ENCODE data around the gene CCDC178. TPM values are rescaled to one million over a fixed set of nuclear protein-coding genes. Genes with fewer than 3 reads are reported as not detected.
"Not testable (repeated sequence)": the region's sequence is repeated elsewhere in the genome, so short reads cannot be mapped to it uniquely, and the experiment has no call there.

The CCDC178 gene
- total RNA-seq, 1 donor from 2014 or later = 0.27 TPM

DNA sequence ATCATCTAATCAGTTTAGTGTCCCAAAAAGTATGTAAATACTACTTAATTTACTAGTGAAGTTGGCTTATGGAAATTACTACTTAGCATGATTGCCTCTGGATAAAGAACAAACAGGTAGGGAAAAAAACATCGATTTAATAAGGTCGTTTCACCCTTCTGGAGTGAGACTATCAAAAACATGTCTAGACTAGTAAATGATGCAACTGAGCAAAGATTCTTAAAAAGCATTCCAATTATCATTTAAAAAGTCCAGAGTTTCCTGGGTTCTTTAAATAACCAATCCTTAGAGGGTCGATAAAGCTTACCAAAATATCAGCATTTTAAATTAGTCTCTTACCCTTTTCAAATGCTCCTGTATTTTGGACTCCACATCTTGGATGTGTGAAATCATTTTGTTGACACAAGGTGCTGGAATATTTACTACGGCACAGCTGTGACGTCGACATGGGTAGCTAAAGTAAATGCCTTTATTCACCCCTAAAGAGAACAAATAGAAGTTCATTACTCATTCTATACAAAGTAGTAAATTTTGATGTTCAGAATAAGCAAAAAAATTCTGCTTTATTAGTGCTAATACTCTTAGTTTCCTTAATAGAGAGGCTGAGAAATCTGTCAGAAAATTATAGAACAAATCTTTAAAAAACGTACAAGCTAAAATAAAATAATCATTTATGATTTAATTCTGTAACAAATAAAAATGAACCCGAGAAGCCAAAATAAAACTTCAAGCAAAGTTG lies 70.6 kb downstream of the CCDC178 start:
- intact Hi-C loops (cut with DNase I) = no loop called here
- no peak for DNase-seq (ENCODE audit: low spot score)

DNA sequence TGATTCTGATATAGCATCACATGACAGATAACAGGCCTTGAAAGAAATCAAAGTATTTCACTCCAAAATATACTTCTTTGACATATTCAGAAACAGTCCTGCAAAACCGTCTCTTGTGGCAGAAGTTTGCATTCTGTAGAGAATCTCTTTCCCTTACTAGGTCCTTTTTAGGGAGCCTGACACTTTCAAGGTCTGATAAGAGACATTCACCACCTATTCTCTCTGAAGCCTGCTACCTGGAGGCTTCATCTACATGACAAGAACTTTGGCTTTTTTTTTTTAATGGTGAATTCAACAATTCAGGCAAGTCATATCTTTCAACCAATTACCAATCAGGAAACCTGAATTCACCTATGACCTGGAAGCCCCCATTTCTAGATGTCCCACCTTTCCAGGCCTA lies 83.8 kb downstream of the CCDC178 start:
- no peak for DNase-seq (ENCODE audit: low spot score)
- intact Hi-C loops (cut with DNase I) = no loop called here

DNA sequence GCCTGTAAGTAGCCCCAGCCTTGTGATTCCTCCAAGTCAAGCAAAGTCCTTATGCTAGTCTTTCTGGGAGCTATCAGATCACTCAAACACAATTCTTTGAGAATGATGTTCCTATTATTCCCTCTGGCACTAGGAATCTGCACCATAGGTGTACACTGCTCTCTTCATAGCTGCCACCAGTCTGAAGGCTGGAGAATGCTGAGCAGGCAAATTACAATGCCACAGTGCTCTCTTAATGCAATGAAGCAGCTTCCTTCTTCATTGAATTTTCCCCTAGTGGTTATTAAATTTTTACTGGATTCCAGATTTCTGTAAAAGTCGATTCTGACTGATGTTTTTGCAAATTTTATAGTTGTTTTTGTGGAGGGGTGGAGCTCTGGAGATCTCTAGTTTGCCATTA lies 84.8 kb downstream of the CCDC178 start:
- no peak for DNase-seq (ENCODE audit: low spot score)
- intact Hi-C loops (cut with DNase I) = no loop called here

DNA sequence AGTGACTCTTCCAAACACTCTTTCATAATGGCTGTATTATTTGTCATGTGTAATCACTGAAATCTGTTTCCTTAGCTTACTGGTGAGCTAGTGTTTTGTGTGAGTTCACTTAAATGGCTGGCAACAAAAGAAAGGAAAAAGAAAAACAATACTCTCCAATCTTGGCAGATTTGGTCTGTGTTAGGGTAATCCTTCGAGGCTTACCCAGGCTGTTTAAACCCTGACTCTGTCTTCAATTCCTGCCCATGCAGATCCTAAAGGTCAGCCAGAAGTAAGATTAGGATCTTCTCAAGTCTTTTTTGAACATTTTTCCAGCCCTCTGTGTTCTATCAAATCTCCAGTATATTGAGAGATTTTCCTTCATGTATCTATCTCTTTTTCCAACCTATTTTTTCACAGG lies 85.3 kb downstream of the CCDC178 start:
- intact Hi-C loops (cut with DNase I) = no loop called here
- no peak for DNase-seq (ENCODE audit: low spot score)

DNA sequence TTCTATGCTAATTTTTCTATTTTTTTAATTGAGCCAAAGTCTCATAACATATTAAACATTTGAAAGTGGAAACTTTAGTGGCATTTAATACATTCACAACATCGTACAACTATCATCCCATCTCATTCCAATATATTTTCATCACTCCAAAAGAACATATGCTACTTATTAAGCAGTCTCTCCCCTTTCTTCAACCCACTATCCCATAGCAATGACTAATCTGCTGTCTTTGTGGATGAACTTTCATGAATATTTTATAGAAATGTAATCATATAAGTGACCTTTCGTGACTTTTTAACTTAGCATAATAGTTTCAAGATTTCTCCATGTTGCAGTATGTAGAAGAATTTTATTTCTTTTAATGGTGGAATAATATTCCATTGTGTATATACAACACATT lies 90.3 kb downstream of the CCDC178 start:
- no peak for DNase-seq (ENCODE audit: low spot score)
- intact Hi-C loops (cut with DNase I) = no loop called here

DNA sequence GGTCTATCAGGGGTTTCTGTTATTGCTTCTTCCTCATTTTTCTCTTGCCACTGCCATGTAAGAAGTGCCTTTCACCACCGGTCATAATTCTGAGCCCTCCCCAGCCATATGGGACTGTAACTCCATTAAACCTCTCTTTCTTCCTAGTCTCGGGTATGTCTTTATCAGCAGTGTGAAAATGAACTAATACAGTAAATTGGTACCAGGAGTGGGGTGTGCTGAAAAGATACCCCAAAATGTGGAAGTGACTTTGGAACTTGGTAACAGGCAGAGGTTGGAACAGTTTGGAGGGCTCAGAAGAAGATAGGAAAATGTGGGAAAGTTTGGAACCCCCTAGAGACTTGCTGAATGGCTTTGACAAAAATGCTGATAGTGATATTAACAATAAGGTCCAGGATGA lies 100.8 kb downstream of the CCDC178 start:
- intact Hi-C loops (cut with DNase I) = not testable (repeated sequence)

DNA sequence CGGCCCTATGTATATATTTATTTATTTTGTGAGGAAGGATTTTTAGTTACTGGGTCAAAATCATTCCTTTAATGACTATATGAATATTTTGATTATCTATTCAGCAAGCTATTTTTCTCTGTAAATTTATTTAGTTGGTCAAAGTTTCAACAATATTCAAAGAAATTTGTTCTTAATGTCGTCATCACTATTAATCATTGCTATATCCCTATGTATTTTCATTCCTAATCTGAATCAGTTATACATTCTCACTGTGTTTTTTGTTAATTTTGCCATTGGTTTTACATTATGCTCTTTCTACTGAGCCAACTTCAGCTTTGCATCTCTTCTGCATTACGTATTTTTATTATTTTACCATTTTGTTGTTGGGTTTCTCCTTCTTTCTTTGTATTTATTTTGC lies 105.7 kb downstream of the CCDC178 start:
- intact Hi-C loops (cut with DNase I) = no loop called here
- no peak for DNase-seq (ENCODE audit: low spot score)

More for the DNA sequence above, 100.8 kb downstream of the CCDC178 start:
- not testable (repeated sequence) for DNase-seq (ENCODE audit: low spot score)

DNA sequence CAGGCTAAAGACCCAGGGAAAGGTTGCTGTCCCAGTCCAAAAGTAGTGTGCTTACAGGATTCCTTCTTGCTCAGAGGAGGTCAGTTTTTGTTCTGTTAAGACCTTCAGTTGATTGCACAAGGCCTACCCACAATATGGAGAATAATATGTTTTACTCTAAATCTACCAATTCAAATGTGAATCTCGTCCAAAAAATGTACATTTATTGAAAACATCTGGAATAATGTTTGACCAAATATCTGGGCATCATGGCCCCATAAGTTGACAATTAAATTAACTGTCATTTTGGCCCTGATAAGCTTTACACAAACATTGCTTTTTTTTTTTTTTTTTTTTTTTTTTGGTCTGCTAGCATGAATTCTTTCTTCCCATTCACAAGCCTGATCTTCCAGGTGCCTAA lies 109.8 kb downstream of the CCDC178 start:
- intact Hi-C loops (cut with DNase I) = no loop called here
- no peak for DNase-seq (ENCODE audit: low spot score)

DNA sequence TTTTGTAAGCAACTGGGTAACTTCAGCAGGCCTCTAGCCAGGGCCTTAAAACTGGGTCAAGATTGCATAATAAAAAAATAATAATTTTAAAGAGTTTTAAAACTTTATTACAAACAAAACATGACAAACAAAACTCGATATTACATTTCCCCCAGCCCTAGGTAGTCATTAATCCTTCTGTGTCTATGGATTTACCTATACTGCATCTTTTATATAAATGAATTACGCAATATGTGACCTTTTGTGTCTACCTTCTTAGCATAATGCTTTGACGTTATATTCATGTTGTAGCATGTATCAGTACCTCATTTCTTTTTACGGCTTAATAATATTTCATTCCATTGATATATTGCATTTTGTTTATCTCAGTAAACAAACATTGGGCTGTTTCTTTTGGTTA lies 113.5 kb downstream of the CCDC178 start:
- intact Hi-C loops (cut with DNase I) = no loop called here
- no peak for DNase-seq (ENCODE audit: low spot score)

DNA sequence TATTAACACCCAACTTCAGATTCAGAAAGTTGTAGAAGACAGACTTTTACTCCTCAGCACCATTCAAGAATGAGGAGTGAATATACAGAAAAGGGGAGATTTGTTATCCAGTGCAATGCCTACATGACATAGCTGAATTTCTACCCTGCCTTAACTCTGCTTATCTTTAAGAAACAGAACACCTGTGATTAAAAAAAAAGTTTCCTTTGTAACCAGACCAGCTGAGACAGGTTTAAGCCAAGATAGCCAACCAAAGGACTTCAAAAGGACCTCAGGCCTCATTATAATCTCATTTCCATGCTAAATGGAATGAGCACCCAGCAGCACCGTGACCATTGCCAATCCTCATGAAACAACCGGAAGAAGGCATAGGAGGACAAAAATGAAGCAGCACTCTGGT lies 122.9 kb downstream of the CCDC178 start:
- intact Hi-C loops (cut with DNase I) = no loop called here
- no peak for DNase-seq (ENCODE audit: low spot score)

DNA sequence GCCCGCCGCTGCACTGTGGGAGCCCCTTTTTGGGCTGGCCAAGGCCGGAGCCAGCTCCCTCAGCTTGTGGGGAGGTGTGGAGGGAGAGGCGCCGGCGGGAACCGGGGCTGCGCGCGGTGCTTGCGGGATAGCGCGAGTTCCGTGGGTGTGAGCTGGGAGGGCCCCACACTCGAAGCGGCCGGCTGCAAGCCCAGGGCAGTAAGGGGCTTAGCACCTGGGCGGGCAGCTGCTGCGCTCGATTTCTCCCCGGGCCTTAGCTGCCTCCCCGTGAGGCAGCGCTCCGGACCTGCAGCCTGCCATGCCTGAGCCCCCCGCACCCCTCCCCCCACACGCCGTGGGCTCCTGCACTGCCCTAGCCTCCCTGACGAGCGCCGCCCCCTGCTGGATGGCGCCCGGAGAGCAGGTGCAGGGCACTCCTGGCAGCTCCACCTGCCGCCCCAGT lies 124.4 kb downstream of the CCDC178 start:
- intact Hi-C loops (cut with DNase I) = no loop called here
- DNase-seq (ENCODE audit: low spot score) = no peak

DNA sequence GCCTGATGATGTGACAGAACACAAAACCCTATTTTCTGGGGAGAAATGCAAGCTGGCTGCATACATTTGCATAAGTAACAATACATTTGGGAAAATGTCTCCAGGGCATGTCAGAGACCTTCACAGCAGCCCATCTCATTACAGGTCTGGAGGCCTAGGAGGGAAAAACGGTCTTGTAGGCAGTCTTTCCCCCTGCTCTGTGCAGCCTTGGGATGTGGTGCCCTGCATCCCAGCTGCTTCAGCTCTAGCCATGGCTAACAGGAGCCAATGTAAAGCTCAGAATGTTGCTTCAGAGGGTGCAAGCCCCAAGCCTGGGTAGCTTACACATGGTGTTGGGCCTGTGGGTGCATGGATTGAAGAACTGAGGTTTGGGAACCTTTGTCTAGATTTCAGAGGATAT lies 133.0 kb downstream of the CCDC178 start:
- intact Hi-C loops (cut with DNase I) = no loop called here
- DNase-seq (ENCODE audit: low spot score) = no peak

DNA sequence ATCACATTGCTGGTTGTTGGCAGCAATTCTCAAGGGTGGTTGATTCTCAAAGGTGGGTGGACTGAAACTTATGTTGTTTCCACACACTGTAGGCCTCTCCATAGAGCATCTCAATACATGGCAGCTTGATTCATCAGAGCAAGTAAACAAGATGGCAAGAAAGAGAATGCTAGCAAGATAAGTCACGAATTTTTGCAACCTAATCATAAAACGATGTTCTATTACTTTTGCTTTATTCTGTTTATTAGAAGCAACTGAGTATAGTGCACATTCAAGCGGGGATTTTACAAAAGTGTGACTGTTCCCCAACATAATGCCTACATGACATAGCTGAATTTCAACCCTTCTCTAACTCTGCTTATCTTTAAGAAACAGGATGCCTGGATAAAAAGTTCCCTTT lies 136.2 kb downstream of the CCDC178 start:
- no peak for DNase-seq (ENCODE audit: low spot score)

DNA sequence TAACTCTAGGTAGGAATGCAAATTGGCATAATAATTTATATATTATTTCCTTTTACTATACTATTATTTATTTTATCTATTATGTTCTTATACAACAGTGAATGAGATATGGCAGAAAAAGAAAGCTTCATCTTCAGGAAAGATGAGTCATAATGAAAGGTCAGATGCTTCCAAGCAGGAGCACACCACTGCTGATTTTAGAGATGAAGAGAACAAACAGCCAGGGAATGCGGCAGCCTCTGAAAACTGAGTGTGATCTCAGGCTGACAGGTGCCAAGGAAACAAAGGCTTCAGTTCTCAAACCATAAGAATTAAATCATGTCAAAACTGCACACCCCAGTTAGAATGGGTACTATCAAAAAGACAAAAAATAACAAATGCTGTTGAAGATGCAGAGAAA lies 149.0 kb downstream of the CCDC178 start:
- no peak for DNase-seq (ENCODE audit: low spot score)
- intact Hi-C loops (cut with DNase I) = no loop called here

More for the DNA sequence above, 136.2 kb downstream of the CCDC178 start:
- intact Hi-C loops (cut with DNase I) = no loop called here

DNA sequence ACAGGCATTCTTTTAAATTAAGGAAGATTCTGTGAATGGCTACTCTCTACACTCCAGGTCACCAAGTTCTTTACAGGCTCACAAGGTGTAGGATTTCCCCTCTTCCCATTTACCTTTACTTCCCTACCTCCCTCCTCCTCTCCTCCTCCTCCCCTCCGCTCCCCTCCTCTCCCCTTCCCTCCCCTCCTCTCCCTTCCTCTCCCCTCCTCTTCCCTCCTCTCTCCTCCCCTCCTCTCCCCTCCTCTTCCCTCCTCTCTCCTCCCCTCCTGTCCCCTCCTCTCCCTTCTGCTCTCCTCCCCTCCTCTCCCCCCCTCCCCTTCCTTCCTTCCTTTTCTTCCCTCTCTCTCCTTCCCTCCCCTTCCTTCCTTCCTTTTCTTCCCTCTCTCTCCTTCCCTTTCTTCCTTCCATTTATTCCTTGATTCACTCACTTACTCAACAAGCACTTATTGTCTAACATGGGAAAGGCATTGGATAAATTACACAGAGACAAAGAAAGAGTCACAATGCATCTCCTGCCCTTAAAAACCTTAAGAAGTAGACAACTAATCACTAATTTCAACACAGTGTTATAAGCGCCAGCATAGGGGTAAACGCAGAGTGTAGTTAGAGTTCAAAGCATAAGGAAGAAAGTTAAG lies 152.3 kb downstream of the CCDC178 start:
- no peak for DNase-seq (ENCODE audit: low spot score)
- intact Hi-C loops (cut with DNase I) = no loop called here

DNA sequence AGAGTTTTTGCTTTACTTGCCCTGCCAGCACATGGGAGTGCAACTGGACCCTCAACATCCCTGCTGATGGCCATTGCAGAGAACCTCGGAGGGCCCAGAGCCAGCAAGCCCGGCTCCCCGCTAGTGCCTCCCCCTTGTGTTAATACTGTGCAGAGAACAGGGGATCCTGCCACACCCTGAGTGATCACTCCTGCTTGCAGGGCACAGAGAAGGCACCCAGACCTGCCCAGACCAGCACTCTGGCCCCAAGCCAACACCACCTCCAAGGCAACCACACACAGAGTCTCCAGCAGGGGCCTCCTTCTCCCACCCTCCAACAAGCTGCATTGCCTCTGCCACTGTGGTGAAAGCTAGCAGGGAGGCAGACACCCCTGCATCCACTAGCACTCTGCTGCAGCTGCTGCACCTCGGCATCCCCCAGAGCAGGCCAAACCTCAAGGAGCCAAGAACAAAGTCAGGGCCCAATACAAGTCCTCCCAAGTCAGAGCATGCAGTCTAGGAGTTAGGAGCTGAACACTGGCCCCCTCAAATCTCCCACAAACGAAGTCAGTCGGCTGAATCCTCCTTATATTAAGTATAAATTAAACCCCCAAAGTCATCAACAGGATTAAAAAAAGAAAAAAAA lies 157.7 kb downstream of the CCDC178 start:
- intact Hi-C loops (cut with DNase I) = no loop called here
- no peak for DNase-seq (ENCODE audit: low spot score)

DNA sequence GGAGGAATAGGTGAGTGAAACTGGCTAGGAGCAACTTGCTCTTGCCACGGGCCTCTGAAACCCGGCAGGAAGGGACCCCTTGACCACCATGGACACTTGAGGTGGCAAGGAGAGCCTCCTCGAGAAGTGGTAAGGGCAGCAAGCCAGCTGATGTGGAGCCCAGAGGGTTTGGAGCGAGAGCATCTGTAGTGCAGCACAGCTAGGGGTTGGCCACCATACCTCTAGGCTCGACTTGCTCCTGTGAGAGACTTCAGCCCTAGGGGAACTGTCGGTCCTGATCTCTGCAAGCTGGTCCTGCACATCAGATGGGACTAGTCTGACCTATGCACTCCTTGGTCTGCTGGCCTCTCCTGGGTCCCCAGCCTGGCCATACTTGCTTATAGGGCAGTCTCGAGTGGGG lies 158.4 kb downstream of the CCDC178 start:
- no peak for DNase-seq (ENCODE audit: low spot score)
- intact Hi-C loops (cut with DNase I) = no loop called here

DNA sequence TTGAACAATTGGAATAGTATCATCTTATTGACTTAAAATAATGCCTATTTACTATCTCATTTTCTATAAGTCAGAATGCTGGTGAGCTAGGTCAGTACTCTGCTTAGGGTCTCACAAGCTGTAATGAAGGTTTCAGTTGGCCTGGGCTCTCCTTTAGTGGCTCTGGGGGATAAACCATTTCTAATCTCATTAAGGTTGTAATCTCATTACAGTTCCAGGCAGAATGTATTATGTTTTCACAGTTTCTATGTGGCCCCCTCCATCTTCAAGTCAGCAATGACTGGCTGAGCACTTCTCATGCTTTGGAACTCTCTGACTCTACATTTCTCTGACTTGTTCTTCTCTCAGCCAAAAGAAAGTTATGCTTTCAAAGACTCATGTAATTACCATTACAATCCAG lies 163.1 kb downstream of the CCDC178 start:
- intact Hi-C loops (cut with DNase I) = no loop called here
- DNase-seq (ENCODE audit: low spot score) = no peak

DNA sequence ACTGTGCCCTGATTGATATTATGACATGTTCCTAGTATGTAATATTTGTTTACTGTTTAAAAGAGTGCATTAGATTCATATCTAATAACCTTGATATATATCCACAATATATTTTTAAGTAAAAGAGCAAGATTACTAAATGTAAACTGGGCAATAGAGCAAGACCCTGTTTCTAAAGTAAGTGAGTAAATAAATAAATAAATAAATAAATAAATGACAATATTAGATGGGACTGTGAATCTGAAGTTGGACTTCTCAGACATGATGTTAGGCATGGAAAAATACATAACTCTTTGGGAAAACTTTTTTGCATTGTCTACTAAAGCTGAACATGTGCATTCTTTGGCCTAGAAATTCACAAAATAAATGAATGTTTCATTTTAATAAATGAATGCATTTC lies 164.7 kb downstream of the CCDC178 start:
- intact Hi-C loops (cut with DNase I) = no loop called here
- no peak for DNase-seq (ENCODE audit: low spot score)

DNA sequence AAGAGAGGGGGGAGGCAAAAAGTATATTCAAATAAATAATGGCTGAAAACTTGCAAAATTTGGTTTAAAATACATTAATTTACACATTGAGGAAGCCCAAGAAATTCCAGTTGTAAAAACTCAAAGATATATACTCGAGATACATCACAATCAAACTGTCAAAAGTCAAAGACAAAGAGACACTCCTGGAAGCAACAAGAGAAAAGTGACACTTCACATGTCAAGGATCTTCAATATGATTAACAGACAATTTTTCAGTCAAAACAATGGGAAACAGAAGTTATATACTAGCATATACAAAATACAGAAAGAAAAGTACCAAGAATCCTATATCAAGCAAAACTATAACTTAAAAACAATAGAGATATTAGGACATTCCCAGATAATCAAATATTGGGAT lies 170.2 kb downstream of the CCDC178 start:
- no peak for DNase-seq (ENCODE audit: low spot score)
- intact Hi-C loops (cut with DNase I) = no loop called here

DNA sequence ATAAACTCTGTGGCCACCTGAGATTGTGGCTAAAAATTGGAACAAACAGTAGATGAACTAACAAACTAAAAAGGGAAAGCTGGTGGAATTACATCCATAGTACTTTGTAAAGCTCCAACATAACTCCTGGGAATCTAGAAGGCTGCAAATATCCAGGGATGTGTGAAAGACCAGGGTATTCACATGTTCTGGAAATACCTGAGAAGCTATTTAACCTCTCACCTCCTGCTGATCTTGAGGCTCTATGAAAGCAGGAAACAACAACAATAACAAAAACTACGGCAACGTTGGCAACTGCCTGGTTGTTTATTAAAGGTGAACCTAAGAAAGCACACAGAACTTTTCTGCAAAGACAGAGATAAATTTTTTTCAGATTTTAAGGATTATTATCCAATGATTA lies 171.3 kb downstream of the CCDC178 start:
- no peak for DNase-seq (ENCODE audit: low spot score)
- intact Hi-C loops (cut with DNase I) = no loop called here

Measured in cardiac septum (tissue), 1 donor.